ENCODE results near the gene EXTL1. TPM values are rescaled to one million over a fixed set of nuclear protein-coding genes. Genes with fewer than 3 reads are reported as not detected.

EXTL1 gene
- total and polyA plus RNA-seq, 2 of the 4 experiments (the other 2 are of a cell fraction): 0.90 to 5.2 TPM

DNA sequence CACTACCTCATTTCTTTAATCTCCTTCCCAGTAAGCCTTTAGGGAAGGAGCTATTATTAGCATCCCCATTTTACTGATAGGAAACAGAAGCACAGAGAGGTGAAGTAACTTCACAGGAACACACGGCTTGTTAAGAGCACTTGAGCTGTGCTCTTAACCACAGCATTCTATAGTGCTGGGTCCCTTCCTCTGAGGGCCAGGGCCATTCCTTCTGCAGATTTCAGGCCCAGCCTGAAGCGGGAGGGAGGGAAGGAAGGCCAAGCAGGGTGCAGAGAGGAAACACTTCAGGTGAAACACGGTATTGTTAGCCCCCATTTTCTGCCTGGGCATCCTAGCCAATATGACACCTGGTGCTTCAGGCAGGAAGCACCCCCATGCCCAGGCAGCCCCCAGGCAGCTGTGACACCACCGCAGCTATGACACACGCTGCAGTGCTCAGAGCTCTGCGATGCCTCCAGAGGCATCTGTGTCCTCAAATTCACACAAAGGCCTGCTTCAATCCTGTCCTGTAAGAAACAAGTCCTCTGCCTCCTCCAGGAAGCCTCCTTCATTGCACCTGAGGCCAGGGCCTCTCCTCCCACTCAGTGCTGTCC lies 4.5 kb upstream of the EXTL1 start:
- BruUV-seq (replicated peaks): no TSS peak
- Histone ChIP-seq H2AK9ac (replicated peaks; ENCODE audit: low read depth, low read length, poor library complexity) (peak overlapping the region; percentile 73), H3K4me3 (ENCODE audit: insufficient read depth, low read depth, low read length) (no peak overlapping the region), H4K8ac (ENCODE audit: low read depth in 2 of 2, low read length in 2 of 2) (peak overlapping the region in 1 of 2 experiments; percentile 62; a peak in 1 of 4 replicates), H3K23ac (ENCODE audit: low read depth, low read length) (no peak overlapping the region), H4K5ac (ENCODE audit: low read depth, low read length) (no peak overlapping the region), H2AK5ac (ENCODE audit: low read depth, low read length) (peak overlapping the region; percentile 63), H2BK5ac (ENCODE audit: low read depth, low read length, poor library complexity, severe bottlenecking) (peak overlapping the region; percentile 37), H3K79me1 (ENCODE audit: low read depth in 1 of 2, low read length in 2 of 2) (no peaks in the 10 kb centered on the region), H3K56ac (ENCODE audit: extremely low read depth, insufficient read depth, low read length) (no peak overlapping the region), H3K14ac (replicated peaks; ENCODE audit: low read depth, low read length) (peak overlapping the region; percentile 58; the same call in 1 of the 2 replicates), H3K18ac (ENCODE audit: low read depth, low read length) (no peak overlapping the region), H2BK20ac (ENCODE audit: low read depth, low read length) (peak overlapping the region; percentile 17; the same call in 1 of the 2 replicates), H3K9ac (ENCODE audit: low read depth, low read length) (no peak overlapping the region), H2AFZ (replicated peaks; ENCODE audit: low read length, poor library complexity) (peak overlapping the region; percentile 74), H3K27me3 (ENCODE audit: control insufficient read depth, insufficient read depth, low read length) (no peaks in the 10 kb centered on the region), H3K4me2 (ENCODE audit: low read depth, low read length) (no peak overlapping the region), H4K20me1 (ENCODE audit: insufficient read depth, low read length) (no peaks in the 10 kb centered on the region), H3K4ac (ENCODE audit: low read depth, low read length) (peak overlapping the region; percentile 71), H3K9me1 (ENCODE audit: insufficient read depth, low read length) (peaks cover 10% of the 10 kb centered on the region), H2BK15ac (ENCODE audit: low read depth, low read length) (no peak overlapping the region), H3K27ac (ENCODE audit: insufficient read depth, low read length) (no peak overlapping the region), H2BK120ac (ENCODE audit: low read depth, low read length) (peak overlapping the region; percentile 44), H3K36me3 (ENCODE audit: control insufficient read depth, insufficient read depth, low read length) (no peaks in the 10 kb centered on the region), H4K91ac (ENCODE audit: insufficient read depth, low read depth, low read length) (peak overlapping the region; percentile 28; the same call in 1 of the 2 replicates), H3K4me1 (ENCODE audit: control insufficient read depth, insufficient read depth, low read length) (peaks cover 29% of the 10 kb centered on the region), H3K9me3 (ENCODE audit: control insufficient read depth, insufficient read depth, low read length) (no peaks in the 10 kb centered on the region)
- in situ Hi-C loops (cut with MboI; ENCODE audit: low sequenced_read_pairs): no loop called here
- POLR2A ChIA-PET (ENCODE audit: unreplicated experiment): no interaction called here
- intact Hi-C loops (cut with micrococcal nuclease): no loop called here
- CTCF ChIA-PET: interaction anchor here (0.5 to 1.8 kb wide), 3 partner anchors 29 to 153 kb away, joined by 3 to 5 read pairs (median 5); partner anchors contain the start of gene ZNF593
- TF ChIP-seq FOS (IDR thresholded peaks at IDR 0.05; ENCODE audit: low read depth, low read length): no peak
- TF ChIP-seq, protein P1, sequence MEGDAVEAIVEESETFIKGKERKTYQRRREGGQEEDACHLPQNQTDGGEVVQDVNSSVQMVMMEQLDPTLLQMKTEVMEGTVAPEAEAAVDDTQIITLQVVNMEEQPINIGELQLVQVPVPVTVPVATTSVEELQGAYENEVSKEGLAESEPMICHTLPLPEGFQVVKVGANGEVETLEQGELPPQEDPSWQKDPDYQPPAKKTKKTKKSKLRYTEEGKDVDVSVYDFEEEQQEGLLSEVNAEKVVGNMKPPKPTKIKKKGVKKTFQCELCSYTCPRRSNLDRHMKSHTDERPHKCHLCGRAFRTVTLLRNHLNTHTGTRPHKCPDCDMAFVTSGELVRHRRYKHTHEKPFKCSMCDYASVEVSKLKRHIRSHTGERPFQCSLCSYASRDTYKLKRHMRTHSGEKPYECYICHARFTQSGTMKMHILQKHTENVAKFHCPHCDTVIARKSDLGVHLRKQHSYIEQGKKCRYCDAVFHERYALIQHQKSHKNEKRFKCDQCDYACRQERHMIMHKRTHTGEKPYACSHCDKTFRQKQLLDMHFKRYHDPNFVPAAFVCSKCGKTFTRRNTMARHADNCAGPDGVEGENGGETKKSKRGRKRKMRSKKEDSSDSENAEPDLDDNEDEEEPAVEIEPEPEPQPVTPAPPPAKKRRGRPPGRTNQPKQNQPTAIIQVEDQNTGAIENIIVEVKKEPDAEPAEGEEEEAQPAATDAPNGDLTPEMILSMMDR (conservative IDR thresholded peaks at IDR 0.05; ENCODE audit: low read depth, low read length): no peak
- no peak for ATAC-seq (ENCODE audit: low read depth)
- dilution Hi-C loops (cut with HindIII; ENCODE audit: low sequenced_read_pairs, unreplicated experiment): no loop called here
- DNase-seq: no peak
- 83% methylated on average over 3 of the region's 6 CpGs; no CpG with 5 or more reads in 1 of the 2 experiments for WGBS, 2 experiments (ENCODE audit: extremely low coverage in 2 of 2, insufficient read length in 1 of 2)

Measured in IMR-90 (cell line).